ENCODE results near the gene PAGR1.

GRCh38 chr16:29849505-29849904, 33.6 kb downstream of the PAGR1 start:
- TF ChIP-seq POLR2A (IDR thresholded peaks at IDR 0.05; ENCODE audit: low read length) (no peak), GATA1 (IDR thresholded peaks at IDR 0.05; ENCODE audit: low read depth, low read length) (no peak)

All from erythroblast (primary cell).